Transverse colon (tissue), 4 donors: ENCODE data around the gene DMD. TPM values are rescaled to one million over a fixed set of nuclear protein-coding genes. Genes with fewer than 3 reads are reported as not detected.
"Not testable (repeated sequence)": the region's sequence is repeated elsewhere in the genome, so short reads cannot be mapped to it uniquely, and the experiment has no call there.

Experiments
- DNase-seq: peaks from one replicate; pipeline ENCODE4 v3.0.0-alpha.2; 2019
- H3K27ac ChIP-seq, 4 donors: fragments of 200-600 bp; sonication (generic); 2 replicates each; pipeline ENCODE4 v1.5.1; 2016 to 2018; ENCODE audit warnings: inconsistent platforms in 4 of 4
- H3K27me3 ChIP-seq: fragments of 200-600 bp; sonication (generic); 2 replicates; pipeline ENCODE4 v1.5.1; 2017; ENCODE audit warnings: inconsistent platforms
- H3K36me3 ChIP-seq, 4 donors: fragments of 200-600 bp; sonication (generic); 2 replicates each; pipeline ENCODE4 v1.5.1; 2017 to 2019; ENCODE audit warnings: inconsistent platforms in 4 of 4
- H3K4me1 ChIP-seq, 4 donors: fragments of 200-600 bp; sonication (generic); 2 replicates each; pipeline ENCODE4 v1.5.1; 2017 to 2020; ENCODE audit warnings: inconsistent platforms in 4 of 4
- H3K4me3 ChIP-seq, 4 donors: fragments of 200-600 bp; sonication (generic); 1 replicate in 1 of 4; 2 replicates in 3 of 4; pipeline versions ENCODE4 v1.5.1 to v1.6.1; 2017 to 2019; ENCODE audit warnings: inconsistent platforms in 4 of 4
- H3K9me3 ChIP-seq, 2 donors: fragments of 200-600 bp; sonication (generic); 2 replicates each; pipeline ENCODE4 v1.5.1; 2017 to 2019; ENCODE audit warnings: inconsistent platforms in 2 of 2
- EP300 ChIP-seq: sonication (generic); formaldehyde crosslinking; IDR thresholded peaks from one replicate; pipeline ENCODE4 v1.6.1; 2017; ENCODE audit warnings: antibody characterized with exemption, low read depth
- POLR2A ChIP-seq: fragments of 450-650 bp; IDR thresholded peaks from one replicate; pipeline ENCODE4 v1.6.1; 2016; ENCODE audit warnings: antibody characterized with exemption, mild to moderate bottlenecking, moderate library complexity
- POLR2AphosphoS5 ChIP-seq, 3 donors: sonication (generic); formaldehyde crosslinking; IDR thresholded peaks; one replicate each; pipeline ENCODE4 v1.6.1; 2016; ENCODE audit warnings: antibody characterized with exemption in 3 of 3
- WGBS, 2 donors: methylation state at CpG; one replicate each; pipeline ENCODE4 v1.1.5; 2018; ENCODE audit warnings: low coverage in 1 of 2; 5-methylcytosine and 5-hydroxymethylcytosine counted together
- in situ Hi-C, 4 donors: fragments of 200-750 bp; cut with MboI; loops; one replicate each; pipeline versions ENCODE4 v1.15.0 to v1.15.1; 2017; ENCODE audit warnings: low sequenced_read_pairs in 3 of 4, low pct_ligation_motif_present in 1 of 4, low pct_unique_long_range_greater_than_20kb in 1 of 4
- intact Hi-C: fragments of 100-400 bp; cut with DNase I; formaldehyde crosslinking; loops from one replicate; pipeline ENCODE4 v1.15.1; 2023; ENCODE audit warnings: low total_unique reads
- total RNA-seq, 4 donors: library from RNA; depleted of rRNA; stranded (reverse); fragments of >200 nt; gene quantifications; one replicate each; pipeline ENCODE4 v1.1.0, GENCODE V29; 2016
- TF ChIP-seq, protein P1 (sequence below), 5 experiments: fragments of 200-600 bp in 3 of 5; fragments of 450-650 bp in 2 of 5; sonication (generic) in 3 of 5; IDR thresholded peaks; 1 replicate in 2 of 5; 2 replicates in 3 of 5; pipeline ENCODE4 v1.5.1; 2016 to 2017; ENCODE audit warnings: antibody characterized with exemption in 5 of 5, inconsistent platforms in 3 of 5, mild to moderate bottlenecking in 2 of 5, moderate library complexity in 1 of 5

Gene DMD
- total RNA-seq, 4 donors from 2014 or later: 20.9 to 44.6 (median 32.5) TPM

DNA sequence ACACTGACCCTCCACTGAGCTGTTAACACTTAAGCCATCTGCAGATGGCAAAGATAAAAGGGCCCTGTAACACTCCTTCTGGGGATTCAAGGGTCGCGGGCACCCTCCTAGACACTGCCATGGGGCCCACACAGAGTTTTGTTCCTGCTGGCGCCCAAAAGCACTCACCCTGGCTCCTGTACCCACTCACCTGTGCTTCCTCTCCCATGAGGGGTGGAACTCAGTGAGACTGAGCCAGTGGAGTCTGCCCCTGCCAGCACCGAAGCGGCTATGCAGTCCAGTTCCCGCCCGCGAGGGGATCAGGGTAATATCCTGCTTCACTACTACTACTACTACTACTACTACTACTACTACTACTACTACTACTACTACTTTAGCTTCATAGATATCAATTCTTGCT lies 1827.4 kb downstream of the DMD start:
- no peak overlapping the region for H3K27ac ChIP-seq
- WGBS, 2 donors: 93% methylated on average over 8 of the region's 8 CpGs; no CpG with 5 or more reads in 1 of the 2 donors
- no peak overlapping the region for H3K4me3 ChIP-seq
- no peaks in the 10 kb centered on the region for H3K27me3 ChIP-seq
- H3K9me3 ChIP-seq: no peaks in the 10 kb centered on the region
- in situ Hi-C loops: no loop called here
- TF ChIP-seq EP300: no peak
- TF ChIP-seq, protein P1, sequence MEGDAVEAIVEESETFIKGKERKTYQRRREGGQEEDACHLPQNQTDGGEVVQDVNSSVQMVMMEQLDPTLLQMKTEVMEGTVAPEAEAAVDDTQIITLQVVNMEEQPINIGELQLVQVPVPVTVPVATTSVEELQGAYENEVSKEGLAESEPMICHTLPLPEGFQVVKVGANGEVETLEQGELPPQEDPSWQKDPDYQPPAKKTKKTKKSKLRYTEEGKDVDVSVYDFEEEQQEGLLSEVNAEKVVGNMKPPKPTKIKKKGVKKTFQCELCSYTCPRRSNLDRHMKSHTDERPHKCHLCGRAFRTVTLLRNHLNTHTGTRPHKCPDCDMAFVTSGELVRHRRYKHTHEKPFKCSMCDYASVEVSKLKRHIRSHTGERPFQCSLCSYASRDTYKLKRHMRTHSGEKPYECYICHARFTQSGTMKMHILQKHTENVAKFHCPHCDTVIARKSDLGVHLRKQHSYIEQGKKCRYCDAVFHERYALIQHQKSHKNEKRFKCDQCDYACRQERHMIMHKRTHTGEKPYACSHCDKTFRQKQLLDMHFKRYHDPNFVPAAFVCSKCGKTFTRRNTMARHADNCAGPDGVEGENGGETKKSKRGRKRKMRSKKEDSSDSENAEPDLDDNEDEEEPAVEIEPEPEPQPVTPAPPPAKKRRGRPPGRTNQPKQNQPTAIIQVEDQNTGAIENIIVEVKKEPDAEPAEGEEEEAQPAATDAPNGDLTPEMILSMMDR (IDR thresholded peaks at IDR 0.05): no peak
- no peak for TF ChIP-seq POLR2A
- no peak for TF ChIP-seq POLR2AphosphoS5 (IDR thresholded peaks at IDR 0.05)
- DNase-seq: no peak
- intact Hi-C loops: no loop called here
- H3K36me3 ChIP-seq: no peaks in the 10 kb centered on the region
- H3K4me1 ChIP-seq: no peaks in the 10 kb centered on the region

DNA sequence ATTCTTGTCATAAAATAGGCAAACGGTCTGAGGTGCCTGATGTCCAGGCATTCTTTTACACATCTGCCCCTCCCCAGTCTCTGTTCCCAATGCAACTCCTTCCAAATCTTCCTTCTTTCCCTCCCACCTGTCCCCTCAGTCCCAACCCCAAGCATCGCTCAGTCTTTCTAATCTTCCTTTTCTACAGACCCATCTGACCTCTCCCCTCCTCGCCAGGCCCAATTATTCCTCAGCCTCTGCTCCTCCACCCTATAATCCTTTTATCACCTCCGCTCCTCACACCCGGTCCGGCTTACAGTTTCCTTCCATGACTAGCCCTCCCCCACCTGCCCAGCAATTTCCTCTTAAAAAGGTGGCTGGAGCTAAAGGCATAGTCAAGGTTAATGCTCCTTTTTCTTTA lies 1832.4 kb downstream of the DMD start:
- H3K4me3 ChIP-seq, H3K27ac ChIP-seq, H3K9me3 ChIP-seq, DNase-seq, intact Hi-C loops, in situ Hi-C loops, H3K4me1 ChIP-seq, H3K36me3 ChIP-seq, H3K27me3 ChIP-seq: not testable (repeated sequence)
- WGBS, 2 donors: 71 to 75% methylated on average over 6 of the region's 6 CpGs

DNA sequence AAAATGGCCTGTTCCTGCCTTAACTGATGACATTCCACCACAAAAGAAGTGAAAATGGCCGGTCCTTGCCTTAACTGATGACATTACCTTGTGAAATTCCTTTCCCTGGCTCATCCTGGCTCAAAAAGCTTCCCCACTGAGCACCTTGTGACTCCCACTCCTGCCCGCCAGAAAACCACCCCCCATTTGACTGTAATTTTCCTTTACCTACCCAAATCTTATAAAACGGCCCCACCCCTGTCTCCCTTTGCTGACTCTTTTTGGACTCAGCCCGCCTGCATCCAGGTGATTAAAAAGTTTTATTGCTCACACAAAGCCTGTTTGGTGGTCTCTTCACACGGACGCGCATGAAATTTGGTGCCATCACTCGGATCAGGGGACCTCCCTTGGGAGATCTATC lies 1833.5 kb downstream of the DMD start:
- in situ Hi-C loops, H3K27ac ChIP-seq, H3K4me3 ChIP-seq, H3K4me1 ChIP-seq, DNase-seq, H3K27me3 ChIP-seq, intact Hi-C loops, H3K9me3 ChIP-seq, H3K36me3 ChIP-seq: not testable (repeated sequence)
- WGBS, 2 donors: 75 to 80% methylated on average over 1 to 8 of the region's 8 CpGs

DNA sequence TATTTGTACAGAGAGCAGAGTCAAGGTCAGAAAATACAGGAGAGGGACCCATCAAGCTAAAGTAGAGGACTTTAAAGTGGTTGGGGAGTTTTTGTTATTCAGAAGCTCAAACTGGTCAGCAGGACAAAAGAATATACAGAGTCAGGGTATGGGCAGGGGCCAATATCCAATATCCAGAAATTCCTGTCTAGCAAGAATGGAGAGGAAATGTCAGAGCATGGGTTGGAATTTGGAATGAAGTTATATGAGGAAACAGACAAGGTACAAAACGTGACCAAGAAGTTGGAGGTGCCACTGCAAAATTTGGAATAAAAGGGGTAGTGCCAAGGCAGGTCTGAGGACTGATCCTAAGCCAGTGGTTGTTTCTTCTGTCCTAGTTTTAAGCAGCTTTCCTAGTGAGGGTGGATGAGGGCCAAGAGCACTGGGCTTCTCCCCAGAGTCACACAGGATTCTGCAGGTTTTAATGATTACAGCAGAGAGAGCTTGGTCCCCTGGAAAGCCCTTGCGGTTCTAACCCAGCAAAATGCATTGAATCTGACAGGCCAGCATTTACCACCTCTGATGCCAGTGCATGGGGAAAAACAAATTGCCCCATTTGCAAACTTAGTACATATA lies 1834.8 kb downstream of the DMD start:
- Histone ChIP-seq H3K36me3 (no peaks in the 10 kb centered on the region), H3K9me3 (no peaks in the 10 kb centered on the region), H3K4me1 (no peaks in the 10 kb centered on the region), H3K4me3 (no peak overlapping the region), H3K27ac (no peak overlapping the region), H3K27me3 (no peaks in the 10 kb centered on the region)
- in situ Hi-C loops (no loop called here), intact Hi-C loops (no loop called here)
- DNase-seq: no peak
- whole genome bisulfite sequencing, 2 donors: 49% methylated on average over 2 of the region's 2 CpGs; no CpG with 5 or more reads in 1 of the 2 donors
- TF ChIP-seq EP300 (no peak), POLR2A (no peak), POLR2AphosphoS5 (IDR thresholded peaks at IDR 0.05) (no peak)
- TF ChIP-seq, protein P1 (IDR thresholded peaks at IDR 0.05): no peak

DNA sequence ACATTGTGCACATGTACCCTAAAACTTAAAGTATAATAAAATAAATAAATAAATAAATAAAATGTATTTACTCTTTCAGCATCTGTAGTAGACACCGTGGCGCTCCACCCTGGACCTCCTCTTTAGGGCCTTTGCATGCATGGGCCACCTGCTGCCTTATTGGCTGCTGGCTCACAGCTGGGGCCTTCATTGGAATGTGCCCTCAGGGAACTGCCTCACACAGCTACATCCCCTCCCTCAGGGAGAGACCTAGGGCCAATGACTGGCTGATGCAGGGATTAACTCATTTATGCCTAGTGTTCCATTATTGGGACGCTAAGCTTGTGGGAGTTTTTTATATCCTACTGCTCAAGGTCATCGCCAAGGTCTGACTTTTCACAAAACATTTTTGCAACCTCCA lies 1836.6 kb downstream of the DMD start:
- Histone ChIP-seq H3K4me1 (no peaks in the 10 kb centered on the region), H3K4me3 (no peak overlapping the region), H3K27me3 (no peaks in the 10 kb centered on the region), H3K9me3 (no peaks in the 10 kb centered on the region), H3K27ac (no peak overlapping the region), H3K36me3 (no peaks in the 10 kb centered on the region)
- no peak for DNase-seq
- TF ChIP-seq POLR2AphosphoS5 (IDR thresholded peaks at IDR 0.05) (no peak), EP300 (no peak), POLR2A (no peak)
- TF ChIP-seq, protein P1 (IDR thresholded peaks at IDR 0.05): no peak
- intact Hi-C loops (no loop called here), in situ Hi-C loops (no loop called here)
- WGBS, 2 donors: 88% methylated on average over 4 of the region's 4 CpGs; no CpG with 5 or more reads in 1 of the 2 donors
